ENCODE results near the gene UGT1A10.
A peak's percentile ranks its signal among the peaks of the same experiment; 100 is the strongest.
"Not testable (repeated sequence)": the region's sequence is repeated elsewhere in the genome, so short reads cannot be mapped to it uniquely, and the experiment has no call there.

The UGT1A10 gene

DNA sequence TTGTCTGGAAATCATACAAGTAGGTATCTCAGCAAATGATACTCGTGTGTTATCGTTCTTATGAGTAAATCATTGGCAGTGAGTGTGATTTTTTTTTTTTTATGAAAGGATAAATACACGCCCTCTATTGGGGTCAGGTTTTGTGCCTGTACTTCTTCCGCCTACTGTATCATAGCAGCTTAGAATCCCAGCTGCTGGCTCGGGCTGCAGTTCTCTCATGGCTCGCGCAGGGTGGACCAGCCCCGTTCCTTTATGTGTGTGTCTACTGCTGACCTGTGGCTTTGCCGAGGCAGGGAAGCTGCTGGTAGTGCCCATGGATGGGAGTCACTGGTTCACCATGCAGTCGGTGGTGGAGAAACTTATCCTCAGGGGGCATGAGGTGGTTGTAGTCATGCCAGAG is at the start of gene UGT1A10:
Gene UGT1A10 (plus strand): TSS at position 143 of the 400 bp plus-strand sequence. CDS start 75 bp downstream, at position 218.
- not testable (repeated sequence) for DNase-seq

DNA sequence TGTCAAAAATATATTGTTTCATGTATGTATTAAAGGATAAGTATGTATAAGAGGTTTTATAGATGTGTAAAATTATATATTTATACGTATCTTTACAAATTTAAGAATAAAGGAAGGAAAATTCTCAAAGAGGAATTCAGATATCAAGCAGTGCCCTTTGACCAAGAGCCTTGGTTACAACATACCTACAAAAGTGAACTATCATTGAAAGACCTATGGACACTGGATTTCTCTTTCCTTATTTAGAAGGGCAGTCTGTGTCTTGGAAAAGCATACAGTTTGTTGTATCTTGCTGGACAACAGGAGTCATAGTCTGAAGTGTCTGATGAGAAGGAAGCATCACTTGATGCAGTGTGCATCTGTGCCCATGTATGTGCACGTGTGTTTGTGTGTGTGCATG is 47.8 kb upstream of the UGT1A10 start:
- no peak for DNase-seq

DNA sequence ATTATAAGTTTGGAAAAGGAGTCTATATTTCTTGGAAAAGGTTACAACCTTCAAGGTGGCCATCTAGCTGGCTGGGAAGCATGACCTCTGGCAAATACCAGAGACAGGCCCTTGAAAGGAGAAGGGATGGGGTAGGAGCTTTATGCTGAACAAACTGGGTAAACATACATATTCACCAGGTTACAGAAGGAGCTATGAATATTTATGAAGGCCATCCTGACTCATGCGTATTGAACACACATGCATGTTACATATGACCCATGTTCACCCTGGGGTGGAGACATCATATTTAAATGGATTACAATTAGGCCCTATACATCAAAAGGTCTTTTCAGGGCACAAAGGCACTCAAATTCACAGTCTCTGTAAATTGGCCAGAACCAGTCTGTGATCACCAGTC is 43.5 kb upstream of the UGT1A10 start:
- DNase-seq = not testable (repeated sequence)

DNA sequence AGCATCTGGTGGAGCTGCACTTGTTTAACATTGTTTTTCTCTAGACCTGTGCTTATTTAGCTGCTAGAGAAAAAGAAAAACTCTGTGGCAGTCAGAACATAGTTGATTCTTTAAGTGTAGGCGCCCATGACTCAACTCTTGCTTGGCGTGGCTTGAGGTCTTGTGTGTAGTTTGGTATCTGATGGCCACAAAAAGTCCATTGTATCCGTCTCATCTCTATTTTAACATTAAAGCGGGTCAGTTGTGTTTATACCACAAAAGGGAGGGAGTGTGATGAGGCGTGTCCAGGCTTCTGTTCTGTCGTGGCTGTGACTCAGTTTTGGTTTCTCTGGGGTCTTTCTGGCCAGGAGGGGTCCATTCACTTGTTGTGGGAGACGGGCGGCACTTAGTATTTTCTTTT is 43.0 kb upstream of the UGT1A10 start:
- no peak for DNase-seq

DNA sequence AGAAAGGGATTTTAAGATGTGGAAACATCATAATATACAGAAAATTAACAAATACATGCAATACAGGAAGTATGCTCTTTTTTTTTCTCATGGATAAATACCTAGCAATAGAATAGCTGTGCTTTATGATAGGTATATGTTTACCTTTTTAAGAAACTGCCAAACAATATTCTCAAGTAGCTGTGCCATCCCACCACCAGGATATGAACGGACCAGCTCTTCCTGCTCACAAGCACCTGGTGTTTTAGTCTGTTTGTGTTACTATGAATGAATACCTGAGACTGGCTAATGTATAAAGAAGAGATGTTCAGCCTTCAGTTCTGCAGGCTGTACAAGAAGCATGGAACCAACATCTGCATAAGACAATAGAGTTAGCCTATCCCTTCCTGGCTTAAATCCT is 38.7 kb upstream of the UGT1A10 start:
- DNase-seq = no peak

DNA sequence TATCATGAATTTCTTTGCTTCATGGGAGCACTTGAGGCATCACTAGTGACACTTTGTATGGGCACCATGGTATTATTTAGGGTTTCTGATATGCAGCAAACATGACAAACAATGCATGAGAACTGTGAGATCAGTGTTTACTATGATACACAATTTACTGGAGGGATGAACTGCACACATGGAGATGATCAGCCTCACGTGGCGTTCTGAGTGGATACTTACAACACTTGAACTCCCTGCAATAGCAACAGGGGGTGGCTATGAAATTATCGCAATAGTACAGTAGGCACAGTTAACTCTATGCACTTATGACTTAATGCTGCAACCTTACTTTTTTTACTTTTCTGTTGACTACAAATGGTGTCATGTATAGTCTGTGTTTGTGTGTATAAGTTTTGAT is 37.3 kb upstream of the UGT1A10 start:
- DNase-seq = no peak

DNA sequence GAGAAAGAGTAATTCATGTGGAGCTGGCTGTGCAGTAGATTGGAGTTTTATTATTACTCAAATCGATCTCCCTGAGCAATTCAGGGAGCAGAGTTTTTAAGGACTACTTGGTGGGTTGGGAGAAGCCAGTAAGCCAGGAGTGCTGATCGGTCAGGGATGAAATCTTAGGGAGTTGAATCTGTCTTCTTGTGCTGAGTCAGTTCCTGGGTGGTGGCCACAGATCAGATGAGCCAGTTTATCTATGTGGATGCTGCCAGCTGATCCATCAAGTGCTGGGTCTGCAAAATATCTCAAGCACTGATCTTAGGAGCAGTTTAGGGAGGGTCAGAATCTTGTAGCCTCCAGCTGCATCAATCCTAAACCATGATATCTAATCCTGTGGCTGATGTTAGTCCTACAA is 35.9 kb upstream of the UGT1A10 start:
- DNase-seq = no peak

DNA sequence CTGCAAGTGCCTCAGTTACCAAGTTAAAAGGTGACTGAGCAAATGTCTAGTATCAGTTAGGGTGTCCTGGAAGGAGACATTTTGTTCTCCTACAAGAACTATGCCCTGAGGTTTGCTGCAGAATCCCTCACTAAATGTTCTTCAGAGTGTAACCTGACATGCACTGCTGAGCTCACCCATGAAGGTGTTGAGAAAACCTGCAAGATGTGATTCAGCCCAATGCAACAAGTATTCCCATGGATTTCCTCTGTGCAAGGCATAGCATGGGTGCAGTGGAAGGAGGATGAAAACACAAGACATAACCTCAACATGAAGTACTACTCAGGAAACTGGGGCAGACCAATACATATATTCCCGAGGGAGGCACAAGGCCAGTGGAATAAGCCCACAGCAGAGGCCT is 34.2 kb upstream of the UGT1A10 start:
- no peak for DNase-seq

DNA sequence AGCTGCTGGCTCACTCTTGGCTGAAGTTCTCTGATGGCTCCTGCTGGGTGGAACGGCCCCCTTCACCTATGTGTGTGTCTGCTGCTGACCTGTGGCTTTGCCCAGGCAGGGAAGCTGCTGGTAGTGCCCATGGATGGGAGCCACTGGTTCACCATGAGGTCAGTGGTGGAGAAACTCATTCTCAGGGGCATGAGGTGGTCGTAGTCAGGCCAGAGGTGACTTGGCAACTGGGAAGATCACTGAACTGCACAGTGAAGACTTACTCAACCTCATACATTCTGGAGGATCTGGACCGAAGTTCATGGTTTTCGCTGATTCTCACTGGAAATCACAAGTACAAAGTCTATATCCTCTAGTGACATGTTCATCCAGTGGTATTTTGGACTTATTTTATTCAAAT is 32.7 kb upstream of the UGT1A10 start:
- DNase-seq = no peak

DNA sequence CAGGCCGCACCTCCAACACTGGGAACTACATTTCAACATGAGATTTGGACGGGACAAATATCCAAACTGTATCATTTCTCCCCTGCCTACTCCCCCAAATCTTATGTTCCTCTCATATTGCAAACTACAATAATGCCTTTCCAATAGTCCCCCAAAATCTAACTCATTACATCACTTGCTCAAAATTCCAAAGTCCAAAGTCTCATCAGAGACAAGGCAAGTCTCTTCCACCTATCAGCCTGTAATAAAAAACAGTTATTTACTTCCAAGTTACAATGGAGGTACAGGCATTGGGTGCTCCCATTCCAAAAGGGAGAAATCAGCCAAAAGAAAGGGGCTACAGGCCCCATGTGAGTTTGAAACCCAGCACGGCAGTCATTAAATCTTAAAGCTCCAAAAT is 31.4 kb upstream of the UGT1A10 start:
- DNase-seq = no peak

DNA sequence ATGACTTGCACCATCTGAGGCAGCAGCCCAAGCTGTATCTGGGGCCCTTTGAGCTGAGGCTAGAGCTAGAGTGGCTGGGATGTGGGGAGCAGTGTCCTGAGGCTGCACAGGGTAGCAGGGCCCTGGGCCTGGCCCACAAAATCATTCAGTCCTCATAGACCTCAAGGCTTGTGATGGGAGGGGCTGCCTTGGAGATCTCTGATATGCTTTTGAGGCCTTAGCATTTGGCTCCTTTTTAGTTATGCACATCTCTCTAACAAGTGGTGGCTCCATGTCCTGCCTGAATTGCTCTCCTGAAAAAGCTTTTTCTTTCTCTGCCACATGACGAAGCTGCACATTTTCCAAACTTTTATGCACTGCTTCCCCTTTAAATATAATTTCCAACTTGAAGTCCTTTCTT is 30.6 kb upstream of the UGT1A10 start:
- no peak for DNase-seq

DNA sequence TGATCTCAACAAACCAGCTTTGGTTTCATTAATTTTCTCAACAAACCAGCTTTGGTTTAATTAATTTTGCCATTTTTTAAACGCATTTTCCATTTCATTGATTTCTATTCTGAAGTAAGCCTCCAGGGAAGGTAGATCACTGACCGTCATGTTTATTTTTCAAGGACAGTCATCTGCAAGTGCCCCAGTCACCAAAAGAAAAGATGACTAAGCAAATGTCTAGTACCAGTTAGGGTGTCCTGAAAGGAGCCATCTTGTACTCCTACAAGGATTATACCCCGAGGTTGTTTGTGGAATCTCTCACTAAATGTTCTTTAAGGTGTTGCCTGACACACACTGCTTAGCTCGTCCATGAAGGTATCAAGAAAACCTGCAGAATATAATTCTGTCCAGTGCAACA is 25.0 kb upstream of the UGT1A10 start:
- no peak for DNase-seq

DNA sequence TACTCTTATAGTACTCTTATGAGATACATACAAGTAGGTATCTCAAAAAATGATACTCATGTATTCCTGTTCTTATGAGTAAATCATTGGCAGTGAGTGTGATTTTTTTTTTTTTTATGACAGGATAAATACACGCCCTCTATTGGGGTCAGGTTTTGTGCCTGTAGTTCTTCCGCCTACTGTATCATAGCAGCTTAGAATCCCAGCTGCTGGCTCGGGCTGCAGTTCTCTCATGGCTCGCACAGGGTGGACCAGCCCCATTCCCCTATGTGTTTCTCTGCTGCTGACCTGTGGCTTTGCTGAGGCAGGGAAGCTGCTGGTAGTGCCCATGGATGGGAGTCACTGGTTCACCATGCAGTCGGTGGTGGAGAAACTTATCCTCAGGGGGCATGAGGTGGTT is 18.8 kb upstream of the UGT1A10 start, which contains the start of gene UGT1A8:
Gene UGT1A8 (plus strand): TSS at position 158 of the 400 bp plus-strand sequence. CDS start 75 bp downstream, at position 233.
- DNase-seq = not testable (repeated sequence)

DNA sequence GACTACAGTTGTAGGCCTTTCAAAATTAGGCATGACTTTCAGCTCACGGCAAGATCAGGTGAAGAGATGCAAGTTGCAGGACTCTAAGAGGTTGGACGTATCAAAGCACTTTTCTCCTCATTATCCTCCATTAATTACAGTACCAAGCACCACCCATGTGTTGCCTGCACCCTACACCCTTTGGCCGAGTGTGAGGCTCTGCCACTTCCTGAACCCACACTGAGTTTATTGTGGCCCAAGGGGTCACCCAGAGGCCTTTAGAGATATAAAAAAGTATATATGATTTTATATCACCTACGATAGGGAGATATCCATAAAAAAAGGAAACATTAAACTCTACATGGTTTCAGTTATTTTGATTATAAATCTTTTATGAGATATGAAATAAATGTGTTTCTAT is 16.0 kb upstream of the UGT1A10 start:
- DNase-seq = no peak

DNA sequence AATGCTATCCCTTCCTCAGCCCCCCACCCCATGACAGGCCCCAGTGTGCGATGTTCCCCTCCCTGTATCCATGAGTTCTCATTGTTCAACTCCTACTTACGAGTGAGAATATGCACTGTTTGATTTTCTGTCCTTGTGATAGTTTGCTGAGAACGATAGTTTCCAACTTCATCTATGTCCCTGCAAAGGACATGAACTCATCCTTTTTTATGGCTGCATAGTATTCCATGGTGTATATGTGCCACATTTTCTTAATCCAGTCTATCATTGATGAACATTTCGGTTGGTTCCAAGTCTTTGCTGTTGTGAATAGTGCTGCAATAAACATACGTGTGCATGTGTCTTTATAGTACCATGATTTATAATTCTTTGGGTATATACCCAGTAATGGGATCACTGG is 14.4 kb upstream of the UGT1A10 start:
- DNase-seq = not testable (repeated sequence)

DNA sequence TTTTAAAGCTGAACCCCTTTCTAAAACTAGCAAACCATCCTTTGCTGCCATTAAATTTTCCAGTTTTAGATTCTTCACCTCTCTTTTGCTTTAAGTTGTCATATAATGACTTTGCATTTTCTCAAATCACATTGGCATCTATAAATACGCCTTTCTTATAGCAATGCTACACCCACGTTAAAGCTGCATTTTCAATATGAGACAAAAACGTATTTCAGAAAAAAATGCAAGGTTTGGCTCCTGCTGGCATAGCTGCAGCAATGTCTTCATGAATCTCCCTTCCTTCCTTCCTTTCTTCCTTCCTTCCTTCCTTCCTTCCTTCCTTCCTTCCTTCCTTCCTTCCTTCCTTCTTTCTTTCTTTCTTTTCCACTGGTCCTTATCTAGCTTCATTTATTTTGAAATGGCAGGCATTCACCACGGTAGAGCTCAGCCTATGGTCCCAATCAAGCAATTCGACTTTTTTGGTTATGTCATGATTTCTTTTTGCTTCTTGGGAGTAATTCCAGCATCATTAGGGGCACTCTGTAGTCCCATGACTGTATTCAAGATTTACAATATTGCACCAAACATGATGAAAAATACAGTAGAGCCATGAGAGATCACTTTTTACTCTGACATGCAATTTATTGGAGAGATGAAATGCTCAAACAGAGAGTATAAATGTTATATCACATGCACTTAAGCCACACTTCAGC is 8.8 kb upstream of the UGT1A10 start:
- no peak for DNase-seq

DNA sequence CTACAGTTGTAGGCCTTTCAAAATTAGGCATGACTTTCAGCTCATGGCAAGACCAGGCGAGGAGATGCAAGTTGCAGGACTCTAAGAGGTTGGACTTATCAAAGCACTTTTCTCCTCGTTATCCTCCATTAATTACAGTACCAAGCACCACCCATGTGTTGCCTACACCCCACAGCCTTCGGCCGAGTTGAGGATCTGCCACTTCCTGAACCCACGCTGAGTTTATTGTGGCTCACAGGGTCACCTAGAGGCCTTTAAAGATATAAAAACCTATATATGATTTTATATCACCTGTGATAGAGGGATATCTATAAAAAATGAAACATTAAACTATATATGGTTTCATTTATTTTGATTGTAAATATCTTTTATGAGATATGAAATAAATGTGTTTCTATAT is 2.6 kb downstream of the UGT1A10 start:
- peak; percentile 18 for DNase-seq

DNA sequence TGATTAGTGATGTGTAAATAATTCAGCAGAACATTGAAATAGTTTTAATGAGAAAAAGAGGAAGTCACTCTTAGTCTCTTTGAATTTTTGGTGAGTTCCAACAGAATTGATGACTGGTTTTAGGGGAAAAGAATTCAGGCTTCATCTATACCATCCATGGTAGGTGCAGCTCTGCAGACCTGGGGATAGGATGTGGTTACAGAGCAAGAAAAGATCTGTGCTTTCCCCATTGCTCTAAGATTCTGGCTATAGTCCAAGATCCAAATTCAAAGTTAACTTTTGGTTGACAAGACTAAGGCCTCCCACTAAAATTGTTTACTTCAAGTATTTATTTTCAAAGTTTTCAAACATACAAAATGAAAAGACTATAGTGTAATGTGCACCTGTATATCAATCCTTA is 3.6 kb downstream of the UGT1A10 start:
- peak; percentile 43 for DNase-seq

DNA sequence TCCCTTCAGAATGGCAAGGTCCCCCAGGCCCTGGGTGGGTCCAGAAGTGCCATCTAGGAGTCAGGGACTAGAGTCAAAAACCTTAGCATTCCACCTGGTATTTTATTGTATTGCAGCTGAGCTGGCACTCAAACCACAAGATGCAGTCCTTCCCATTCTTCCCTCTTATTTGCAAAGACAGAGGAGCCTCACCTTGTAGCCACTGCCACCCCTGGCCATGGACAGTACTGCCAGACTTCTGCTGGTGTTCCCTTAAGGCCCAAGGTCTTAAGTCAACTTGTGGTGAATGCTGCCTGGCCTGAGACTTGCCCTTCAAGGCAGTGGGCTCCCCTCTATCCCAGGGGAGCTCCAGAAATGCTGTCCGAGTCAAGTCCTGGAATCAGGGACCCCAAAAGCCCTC is 6.9 kb downstream of the UGT1A10 start:
- peak; percentile 24 for DNase-seq

DNA sequence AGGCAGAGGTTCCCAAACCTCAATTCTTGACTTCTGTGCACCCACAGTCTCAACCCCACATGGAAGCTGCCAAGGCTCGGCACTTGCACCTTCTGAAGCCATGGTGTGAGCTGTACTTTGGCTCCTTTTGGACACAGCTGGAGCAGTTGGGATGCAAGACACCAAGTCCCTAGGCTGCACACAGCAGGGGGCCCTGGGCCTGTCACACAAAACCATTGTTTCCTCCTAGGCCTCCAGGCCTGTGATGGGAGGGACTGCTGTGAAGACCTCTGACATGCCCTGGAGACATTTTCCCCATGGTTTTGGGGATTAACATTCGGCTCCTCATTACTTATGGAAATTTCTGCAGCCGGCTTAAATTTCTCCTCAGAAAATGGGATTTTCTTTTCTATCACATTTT is 9.8 kb downstream of the UGT1A10 start:
- DNase-seq = not testable (repeated sequence)

DNA sequence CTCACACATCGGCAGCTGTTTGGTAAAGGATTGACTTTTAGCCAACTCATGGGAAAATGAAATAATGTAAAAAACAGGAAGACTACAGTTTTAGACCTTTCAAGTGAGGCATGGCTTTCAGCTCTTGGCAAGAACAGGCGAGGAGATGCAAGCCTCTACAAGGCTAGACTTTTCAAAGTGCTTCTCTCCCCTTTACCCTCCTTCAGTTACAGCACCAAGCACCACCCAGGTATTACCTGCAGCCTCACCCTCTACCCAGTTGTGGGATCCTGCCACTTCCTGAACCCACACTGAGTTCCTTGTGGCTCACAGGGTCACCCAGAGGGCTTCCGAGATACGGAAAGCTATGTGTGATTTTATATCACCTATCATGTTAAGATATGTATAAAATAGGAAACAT is 14.7 kb downstream of the UGT1A10 start:
- no peak for DNase-seq

DNA sequence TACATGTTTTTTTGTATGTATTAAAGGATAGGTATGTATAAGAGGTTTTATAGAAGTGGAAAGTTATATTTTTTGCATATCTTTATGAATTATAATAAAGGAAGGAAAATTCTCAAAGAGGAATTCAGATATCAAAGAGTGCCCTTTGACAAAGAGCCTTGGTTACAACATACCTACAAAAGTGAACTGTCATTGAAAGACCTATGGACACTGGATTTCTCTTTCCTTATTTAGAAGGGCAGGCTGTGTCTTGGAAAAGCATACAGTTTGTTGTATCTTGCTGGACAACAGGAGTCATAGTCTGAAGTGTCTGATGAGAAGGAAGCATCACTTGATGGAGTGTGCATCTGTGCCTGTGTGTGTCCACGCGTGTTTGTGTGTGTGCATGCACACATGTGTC is 15.2 kb downstream of the UGT1A10 start:
- no peak for DNase-seq

DNA sequence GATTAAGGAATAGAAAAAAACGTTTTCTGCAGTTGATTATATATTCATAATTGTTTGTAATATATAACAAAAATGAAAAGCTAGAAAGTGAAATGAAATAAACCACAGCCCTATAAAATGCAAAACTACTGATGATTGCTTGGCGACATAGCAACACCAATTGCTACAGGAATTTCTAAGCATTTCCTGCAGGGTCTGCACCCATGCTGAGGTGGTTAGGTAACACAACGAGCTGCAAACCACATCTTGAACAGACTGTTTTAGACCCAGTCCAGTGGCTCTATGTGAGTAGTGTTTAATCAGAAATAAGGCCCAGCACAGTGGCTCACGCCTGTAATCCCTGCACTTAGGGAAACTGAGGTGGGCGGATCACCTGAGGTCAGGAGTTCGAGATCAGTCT is 18.3 kb downstream of the UGT1A10 start:
- DNase-seq = no peak

DNA sequence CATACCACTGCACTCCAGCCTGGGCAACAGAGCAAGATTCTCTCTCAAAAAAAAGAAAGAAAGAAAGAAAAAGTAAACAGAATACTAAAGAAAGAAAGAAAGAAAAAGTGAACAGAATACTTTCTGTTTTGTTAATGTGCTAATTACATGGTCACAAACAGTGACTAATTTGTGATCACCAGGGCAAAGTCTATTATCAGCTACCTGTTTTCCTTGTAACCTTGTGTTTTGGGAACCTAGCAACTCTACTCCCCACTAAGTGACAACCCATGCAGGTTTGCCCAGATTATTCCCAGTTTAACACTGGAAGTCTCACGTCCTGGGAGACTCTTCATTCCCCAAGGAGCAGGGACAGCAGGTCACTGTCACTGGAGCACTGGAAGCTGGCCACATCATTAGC is 18.8 kb downstream of the UGT1A10 start:
- DNase-seq = no peak

DNA sequence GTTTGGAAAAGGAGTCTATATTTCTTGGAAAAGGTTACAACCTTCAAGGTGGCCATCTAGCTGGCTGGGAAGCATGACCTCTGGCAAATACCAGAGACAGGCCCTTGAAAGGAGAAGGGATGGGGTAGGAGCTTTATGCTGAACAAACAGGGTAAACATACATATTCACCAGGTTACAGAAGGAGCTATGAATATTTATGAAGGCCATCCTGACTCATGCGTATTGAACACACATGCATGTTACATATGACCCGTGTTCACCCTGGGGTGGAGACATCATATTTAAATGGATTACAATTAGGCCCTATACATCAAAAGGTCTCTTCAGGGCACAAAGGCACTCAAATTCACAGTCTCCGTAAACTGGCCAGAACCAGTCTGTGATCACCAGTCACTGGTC is 19.7 kb downstream of the UGT1A10 start:
- DNase-seq = not testable (repeated sequence)
